GM13977 (cell line): ENCODE measurements around the gene C3orf70.

ENCODE experiments used
- DNase-seq: peaks from one replicate; pipeline ENCODE4 v3.0.0; 2012; ENCODE audit warnings: low spot score
- in situ Hi-C: fragments of 300-500 bp; cut with MboI; formaldehyde crosslinking; loops from one replicate; pipeline ENCODE4 v1.12.0; 2022; ENCODE audit warnings: low sequenced_read_pairs, low pct_unique_long_range_greater_than_20kb, mixed read lengths, inconsistent platforms; ENCODE audit not compliant: unreplicated experiment
- TF ChIP-seq, protein P1 (sequence below): IDR thresholded peaks from 2 replicates; pipeline ENCODE4 v1.5.1; 2012; ENCODE audit warnings: mild to moderate bottlenecking, control low read depth; ENCODE audit not compliant: insufficient read depth; ENCODE audit errors: extremely low read depth, missing control alignments

The C3orf70 gene

GRCh38 chr3:185084402-185084801, 68.5 kb downstream of the C3orf70 start:
- TF ChIP-seq, protein P1, sequence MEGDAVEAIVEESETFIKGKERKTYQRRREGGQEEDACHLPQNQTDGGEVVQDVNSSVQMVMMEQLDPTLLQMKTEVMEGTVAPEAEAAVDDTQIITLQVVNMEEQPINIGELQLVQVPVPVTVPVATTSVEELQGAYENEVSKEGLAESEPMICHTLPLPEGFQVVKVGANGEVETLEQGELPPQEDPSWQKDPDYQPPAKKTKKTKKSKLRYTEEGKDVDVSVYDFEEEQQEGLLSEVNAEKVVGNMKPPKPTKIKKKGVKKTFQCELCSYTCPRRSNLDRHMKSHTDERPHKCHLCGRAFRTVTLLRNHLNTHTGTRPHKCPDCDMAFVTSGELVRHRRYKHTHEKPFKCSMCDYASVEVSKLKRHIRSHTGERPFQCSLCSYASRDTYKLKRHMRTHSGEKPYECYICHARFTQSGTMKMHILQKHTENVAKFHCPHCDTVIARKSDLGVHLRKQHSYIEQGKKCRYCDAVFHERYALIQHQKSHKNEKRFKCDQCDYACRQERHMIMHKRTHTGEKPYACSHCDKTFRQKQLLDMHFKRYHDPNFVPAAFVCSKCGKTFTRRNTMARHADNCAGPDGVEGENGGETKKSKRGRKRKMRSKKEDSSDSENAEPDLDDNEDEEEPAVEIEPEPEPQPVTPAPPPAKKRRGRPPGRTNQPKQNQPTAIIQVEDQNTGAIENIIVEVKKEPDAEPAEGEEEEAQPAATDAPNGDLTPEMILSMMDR: no peak
- DNase-seq: no peak
- in situ Hi-C loops: no loop called here

GRCh38 chr3:185082829-185083228, 70.0 kb downstream of the C3orf70 start:
- in situ Hi-C loops: no loop called here
- no peak for DNase-seq
- TF ChIP-seq, protein P1: no peak

DNA sequence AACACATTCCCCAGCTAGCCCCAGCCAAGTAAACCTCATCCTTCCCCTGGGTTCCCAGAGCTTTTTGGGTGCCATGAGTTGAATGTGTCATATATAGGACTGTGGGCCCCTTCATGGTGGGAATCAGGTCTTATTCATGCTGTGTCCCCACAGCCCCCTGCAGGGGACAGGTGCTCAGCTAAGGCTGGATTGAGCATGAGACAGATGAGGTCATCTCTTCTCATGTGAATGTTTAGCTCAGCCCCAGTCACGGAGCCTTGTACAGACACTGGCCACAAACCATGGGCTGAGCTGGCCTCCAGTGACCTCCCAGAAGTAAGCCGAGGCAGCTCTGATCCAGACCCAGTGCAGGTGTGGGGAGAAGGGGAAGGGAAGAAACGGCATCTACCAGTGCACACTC, 70.7 kb downstream of the C3orf70 start:
- TF ChIP-seq, protein P1: no peak
- no peak for DNase-seq
- in situ Hi-C loops: no loop called here

DNA sequence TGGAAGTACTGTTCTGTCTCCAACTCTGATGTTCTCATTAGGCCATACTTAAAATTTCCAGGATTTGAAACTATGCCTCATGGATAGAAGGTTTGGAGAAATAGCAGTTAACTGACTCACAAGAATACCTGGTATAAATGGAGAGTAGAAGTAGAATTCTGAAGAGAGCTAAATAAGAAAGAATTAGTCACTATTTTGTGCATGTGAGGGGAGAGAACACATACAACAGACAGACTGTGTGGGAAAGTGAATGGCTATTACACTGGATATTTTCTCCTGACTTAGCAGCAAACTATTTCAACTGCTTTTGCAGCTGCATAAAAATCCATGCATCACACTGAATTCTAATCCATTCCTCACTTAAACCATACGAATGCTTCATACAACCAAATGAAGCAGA, 71.3 kb downstream of the C3orf70 start:
- TF ChIP-seq, protein P1: no peak
- DNase-seq: no peak
- in situ Hi-C loops: no loop called here

GRCh38 chr3:185079625-185080024, 73.2 kb downstream of the C3orf70 start:
- DNase-seq: no peak
- TF ChIP-seq, protein P1: no peak
- in situ Hi-C loops: no loop called here

DNA sequence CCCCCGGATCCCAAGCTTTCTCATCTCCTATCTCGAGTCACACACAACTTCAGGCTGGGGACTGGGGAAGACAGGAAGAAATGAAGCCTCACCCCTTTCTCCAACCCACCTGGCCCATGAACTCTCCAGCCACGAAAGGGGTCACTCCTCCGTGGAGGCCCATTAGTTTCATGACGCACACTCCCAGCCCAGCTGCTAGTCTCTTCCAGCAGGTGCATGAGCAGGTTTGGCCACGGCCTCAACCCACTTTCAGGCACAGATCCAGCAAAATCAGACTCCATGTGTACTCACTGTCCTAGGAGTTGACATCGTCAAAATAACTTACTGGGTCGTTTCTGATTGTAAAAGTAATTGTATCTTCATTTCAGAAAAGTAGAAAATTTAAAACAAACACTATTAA, 76.6 kb downstream of the C3orf70 start:
- no peak for DNase-seq
- TF ChIP-seq, protein P1: no peak

GRCh38 chr3:185075547-185075946, 77.3 kb downstream of the C3orf70 start:
- DNase-seq: no peak
- TF ChIP-seq, protein P1: no peak
- in situ Hi-C loops: no loop called here

More for the DNA sequence above, 76.6 kb downstream of the C3orf70 start:
- in situ Hi-C loops: no loop called here
